ENCODE measurements around the gene PRR12. TPM values are rescaled to one million over a fixed set of nuclear protein-coding genes. Genes with fewer than 3 reads are reported as not detected.

The PRR12 gene
- total and polyA plus RNA-seq, 9 of the 15 experiments (the other 6 are each of a cell fraction or from before 2014, with no cell fraction given): 0.01 to 21.1 (median 0.98) TPM

GRCh38 chr19:49593233-49594113 is 2.5 kb downstream of the PRR12 start (continued):
- no peak for TF ChIP-seq ZNF785 (CRISPR knock-in tag; IDR thresholded peaks at IDR 0.05)
- TF ChIP-seq SPI1 (IDR thresholded peaks at IDR 0.05; ENCODE audit: borderline replicate concordance, low read depth, low read length): no peak
- no peak for TF ChIP-seq HNRNPL (IDR thresholded peaks at IDR 0.05; ENCODE audit: low read depth, low read length)
- TF ChIP-seq ETV1 (tag; conservative IDR thresholded peaks at IDR 0.05; ENCODE audit: low read depth): no peak
- no peak for TF ChIP-seq IRF9 (tag; IDR thresholded peaks at IDR 0.05)
- TF ChIP-seq PTBP1 (IDR thresholded peaks at IDR 0.05; ENCODE audit: low read depth, low read length): no peak
- no peak for TF ChIP-seq HNRNPUL1 (IDR thresholded peaks at IDR 0.05; ENCODE audit: low read length)
- TF ChIP-seq PRDM10 (IDR thresholded peaks at IDR 0.05; ENCODE audit: partially characterized antibody): peak; percentile 97
- no peak for TF ChIP-seq MAX (CRISPR knock-in tag; IDR thresholded peaks at IDR 0.05)
- peak; percentile 28; the same call in 1 of the 2 replicates for TF ChIP-seq ZNF512 (tag; IDR thresholded peaks at IDR 0.05)
- TF ChIP-seq ILF3 (IDR thresholded peaks at IDR 0.05; ENCODE audit: borderline replicate concordance): no peak
- TF ChIP-seq ZBTB2 (IDR thresholded peaks at IDR 0.05): peak; percentile 62; the same call in 1 of the 2 replicates
- no peak for TF ChIP-seq SMAD2 (IDR thresholded peaks at IDR 0.05; ENCODE audit: low read depth, low read length)
- no peak for TF ChIP-seq GATAD2B (IDR thresholded peaks at IDR 0.05; ENCODE audit: borderline replicate concordance)
- no peak for TF ChIP-seq ZNF780A (CRISPR knock-in tag; IDR thresholded peaks at IDR 0.05)
- no peak for TF ChIP-seq ZC3H11A (IDR thresholded peaks at IDR 0.05; ENCODE audit: low read depth, low read length)
- TF ChIP-seq SLC30A9 (CRISPR knock-in tag; IDR thresholded peaks at IDR 0.05): no peak
- no peak for TF ChIP-seq MCM3 (IDR thresholded peaks at IDR 0.05)
- no peak for TF ChIP-seq MAFG (tag; conservative IDR thresholded peaks at IDR 0.05)
- TF ChIP-seq ZNF551 (CRISPR knock-in tag; IDR thresholded peaks at IDR 0.05): no peak
- TF ChIP-seq HDGF (IDR thresholded peaks at IDR 0.05): peak; percentile 97

Data from K562 (cell line).